ENCODE data around the gene CT45A9.
"Not testable (repeated sequence)": the region's sequence is repeated elsewhere in the genome, so short reads cannot be mapped to it uniquely, and the experiment has no call there.

DNA sequence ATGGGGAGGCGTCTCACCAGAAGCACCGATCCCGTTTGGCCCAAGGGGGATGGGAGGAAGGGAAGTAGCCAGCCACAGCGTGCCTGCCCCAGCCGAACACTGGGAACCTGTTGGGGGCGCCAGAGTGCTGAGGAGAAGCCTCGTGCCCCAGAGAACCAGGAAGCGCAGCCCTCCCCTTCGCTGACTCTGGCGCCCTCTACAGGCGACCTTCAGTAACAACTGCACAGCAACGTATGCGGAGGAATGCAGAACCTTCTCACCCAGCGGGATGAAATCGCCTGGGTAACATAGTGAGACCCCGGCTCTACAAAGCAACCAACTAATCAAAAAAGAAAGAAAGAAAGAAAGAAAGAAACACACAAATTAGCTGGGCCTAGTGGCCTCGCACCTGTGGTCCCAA, 17.2 kb downstream of the CT45A9 start, which contains the start of gene CT45A8:
- TF ChIP-seq, protein P1, sequence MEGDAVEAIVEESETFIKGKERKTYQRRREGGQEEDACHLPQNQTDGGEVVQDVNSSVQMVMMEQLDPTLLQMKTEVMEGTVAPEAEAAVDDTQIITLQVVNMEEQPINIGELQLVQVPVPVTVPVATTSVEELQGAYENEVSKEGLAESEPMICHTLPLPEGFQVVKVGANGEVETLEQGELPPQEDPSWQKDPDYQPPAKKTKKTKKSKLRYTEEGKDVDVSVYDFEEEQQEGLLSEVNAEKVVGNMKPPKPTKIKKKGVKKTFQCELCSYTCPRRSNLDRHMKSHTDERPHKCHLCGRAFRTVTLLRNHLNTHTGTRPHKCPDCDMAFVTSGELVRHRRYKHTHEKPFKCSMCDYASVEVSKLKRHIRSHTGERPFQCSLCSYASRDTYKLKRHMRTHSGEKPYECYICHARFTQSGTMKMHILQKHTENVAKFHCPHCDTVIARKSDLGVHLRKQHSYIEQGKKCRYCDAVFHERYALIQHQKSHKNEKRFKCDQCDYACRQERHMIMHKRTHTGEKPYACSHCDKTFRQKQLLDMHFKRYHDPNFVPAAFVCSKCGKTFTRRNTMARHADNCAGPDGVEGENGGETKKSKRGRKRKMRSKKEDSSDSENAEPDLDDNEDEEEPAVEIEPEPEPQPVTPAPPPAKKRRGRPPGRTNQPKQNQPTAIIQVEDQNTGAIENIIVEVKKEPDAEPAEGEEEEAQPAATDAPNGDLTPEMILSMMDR (IDR thresholded peaks at IDR 0.05): not testable (repeated sequence)
- not testable (repeated sequence) for TF ChIP-seq POLR2A (IDR thresholded peaks at IDR 0.05)

Data from lower leg skin (tissue), 3 donors.